Stimulated activated CD8-positive, alpha-beta memory T cell treated with anti-CD3 and anti-CD28 coated beads, Interleukin-4, amount 100 ng/mL, for 4 hours (primary cell): ENCODE measurements around the gene GRM8.

Experiments used
- DNase-seq, 2 donors: peaks; one replicate each; pipeline ENCODE4 v3.0.0-alpha.2; 2020; ENCODE audit warnings: low read depth in 2 of 2, low spot score in 1 of 2

GRM8 gene

DNA sequence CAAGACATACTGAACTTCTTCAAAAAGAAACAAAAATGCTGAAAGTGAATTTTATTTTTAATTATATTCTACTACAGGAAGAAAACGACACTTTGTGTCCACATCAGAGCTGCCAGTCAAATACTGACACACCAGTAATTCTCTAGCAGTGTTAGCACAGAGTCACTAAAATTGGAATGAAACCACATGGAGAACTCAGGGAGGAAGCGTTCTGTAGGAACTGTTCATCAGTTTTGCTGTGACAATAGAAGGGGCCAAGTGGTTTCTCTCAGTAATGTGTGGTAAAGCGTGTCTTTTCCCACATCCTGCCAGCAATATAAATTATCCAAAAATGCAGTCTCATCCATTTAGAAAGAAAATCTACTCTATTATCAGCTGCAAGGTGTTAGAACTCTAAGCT is 683.3 kb downstream of the GRM8 start:
- DNase-seq, result no peak

DNA sequence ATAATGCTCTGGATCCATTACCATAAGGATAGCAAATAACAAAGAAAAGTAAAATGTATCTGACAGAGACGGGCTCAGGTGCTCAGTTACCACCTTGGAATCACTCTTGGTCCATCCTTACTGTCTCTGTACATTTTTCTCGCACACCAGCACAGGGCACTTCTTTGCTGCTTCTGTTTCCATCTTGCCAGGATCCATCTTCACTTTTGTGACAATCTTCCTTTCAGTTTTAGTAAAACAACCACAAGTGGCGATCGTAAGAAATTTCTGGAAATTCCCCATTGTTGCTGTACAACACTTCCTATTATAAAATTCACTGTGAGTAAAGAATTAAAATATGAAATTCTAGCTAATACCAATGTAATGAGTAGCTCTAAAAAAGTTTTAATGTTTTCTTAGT is 695.5 kb downstream of the GRM8 start:
- DNase-seq, result no peak

DNA sequence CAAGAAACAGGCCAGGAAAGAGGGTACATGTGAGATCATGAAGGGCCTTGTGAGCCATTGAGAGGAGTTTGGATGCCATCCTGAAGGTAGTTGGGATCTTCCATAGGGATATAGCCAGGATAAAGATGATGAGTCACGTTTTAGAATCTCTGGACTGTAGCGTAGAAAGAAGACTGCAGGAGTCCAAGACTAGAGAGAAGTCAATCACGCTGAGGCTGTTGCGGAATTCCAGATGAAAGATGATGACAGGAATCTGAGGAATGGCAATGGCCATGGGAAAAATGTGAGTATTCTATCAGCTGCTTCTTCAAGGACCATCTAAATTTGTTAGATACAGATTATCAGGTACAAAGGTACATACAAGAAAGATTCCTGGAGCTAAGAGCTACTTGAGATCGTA is 711.3 kb downstream of the GRM8 start:
- no peak for DNase-seq

DNA sequence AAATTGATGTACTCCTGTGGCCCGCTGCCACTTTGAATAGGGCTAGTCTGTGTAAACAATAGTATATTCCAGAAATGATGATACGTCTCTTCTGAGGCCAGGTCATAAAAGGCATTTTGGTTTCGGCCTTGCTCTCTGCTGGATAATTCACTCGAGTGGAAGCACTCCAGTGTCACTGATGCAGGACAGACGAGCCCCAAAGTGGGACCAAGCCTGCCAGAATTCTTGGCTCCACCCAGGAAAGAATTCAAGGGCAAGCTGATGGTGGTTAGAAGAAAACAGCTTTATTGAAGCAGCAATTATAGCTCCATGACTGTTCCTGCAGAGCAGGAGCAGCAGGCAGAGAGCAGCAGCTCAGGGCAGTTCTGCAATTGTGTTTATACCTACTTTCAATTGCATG is 717.6 kb downstream of the GRM8 start:
- no peak for DNase-seq

DNA sequence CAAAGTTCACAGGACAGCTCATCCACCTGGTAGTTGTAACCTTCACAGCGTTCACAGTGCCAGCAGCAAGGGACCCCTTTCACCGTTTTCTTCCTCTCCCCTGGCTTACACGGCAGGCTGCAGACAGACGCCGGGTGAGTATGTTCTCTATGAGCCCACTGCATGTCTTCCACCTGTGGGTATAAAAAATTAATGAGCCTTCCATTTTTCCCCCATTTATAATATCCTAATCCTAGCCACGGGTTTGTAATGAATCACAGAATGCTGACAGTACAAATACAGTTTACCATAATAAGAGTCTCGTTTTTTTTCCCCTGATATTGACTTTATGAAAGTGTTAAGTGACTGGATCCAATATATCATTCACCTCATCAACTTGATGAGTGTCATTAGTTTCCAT is 719.0 kb downstream of the GRM8 start:
- no peak for DNase-seq

DNA sequence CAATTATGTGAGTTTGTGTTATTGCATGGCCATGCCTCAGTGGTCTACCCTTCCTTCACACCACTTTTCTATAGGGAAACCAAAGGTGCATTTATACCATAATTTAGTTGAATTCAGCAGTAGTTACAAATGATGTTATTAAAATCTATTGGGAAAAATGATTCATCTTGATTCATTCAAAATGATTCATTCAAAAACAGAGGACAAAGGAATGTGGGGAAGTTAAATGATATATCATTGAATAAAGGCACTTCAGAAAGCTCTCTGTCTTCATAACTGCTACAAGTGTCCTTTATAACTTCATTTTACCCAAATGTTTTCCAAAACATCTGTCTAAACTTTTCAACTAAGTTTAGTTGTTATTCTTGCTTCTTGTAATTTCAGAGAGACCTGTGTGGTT is 722.9 kb downstream of the GRM8 start:
- DNase-seq, result no peak

DNA sequence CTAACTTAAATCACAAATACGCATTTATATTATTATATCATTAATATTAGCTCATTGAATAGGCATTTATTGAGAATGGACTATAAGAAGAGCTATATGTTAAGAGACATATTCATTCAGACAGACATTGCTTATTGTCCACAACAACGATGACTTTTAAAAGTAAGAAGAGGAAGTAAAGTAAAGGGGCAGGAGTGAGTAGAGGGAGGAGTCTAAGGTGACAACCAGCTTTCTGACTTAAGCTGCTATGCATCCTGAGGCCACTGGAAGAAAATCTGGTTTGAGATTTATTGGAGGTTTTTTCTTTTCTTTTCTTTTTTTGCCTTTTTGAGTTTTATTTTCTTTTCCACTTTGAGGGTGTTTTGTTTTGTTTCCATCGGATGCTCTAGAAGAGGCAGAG is 723.5 kb downstream of the GRM8 start:
- no peak for DNase-seq

DNA sequence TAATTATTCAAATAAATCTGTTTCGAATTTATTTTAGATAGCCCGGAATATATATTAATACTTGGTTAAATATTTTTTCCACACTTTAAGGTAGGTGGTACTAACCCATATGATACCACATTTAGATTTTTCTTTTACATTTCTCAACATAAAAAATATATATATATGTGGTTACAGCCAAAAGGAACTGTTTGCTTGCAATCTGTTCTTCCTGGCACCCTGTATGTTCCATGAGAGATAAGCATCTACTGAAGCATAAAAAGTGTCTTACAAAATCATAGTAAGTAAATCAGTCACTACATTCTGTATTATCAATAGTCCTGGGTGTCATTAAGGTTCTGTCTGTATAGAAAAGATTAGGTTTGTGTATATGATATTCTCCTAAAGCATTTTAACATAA is 726.8 kb downstream of the GRM8 start:
- no peak for DNase-seq

DNA sequence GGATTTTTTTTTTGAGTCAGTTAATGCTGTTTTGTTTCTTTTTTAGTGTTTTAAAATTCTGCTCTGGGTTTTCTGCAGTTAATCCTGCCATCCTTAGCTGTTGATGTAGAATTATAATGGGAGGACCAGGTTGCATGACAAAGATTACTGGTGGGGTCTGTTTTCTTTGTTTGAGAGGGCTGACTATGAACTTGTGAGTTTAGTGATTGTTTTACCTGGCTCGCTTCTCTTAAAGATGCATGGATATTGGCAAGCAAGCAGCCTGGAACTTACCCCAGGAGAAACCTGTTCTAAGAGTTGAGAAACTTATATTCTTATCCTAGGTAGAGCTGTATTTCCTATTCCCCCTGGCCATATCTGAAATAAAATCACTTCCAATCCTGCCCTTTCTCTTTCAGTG is 727.8 kb downstream of the GRM8 start:
- DNase-seq, result no peak

DNA sequence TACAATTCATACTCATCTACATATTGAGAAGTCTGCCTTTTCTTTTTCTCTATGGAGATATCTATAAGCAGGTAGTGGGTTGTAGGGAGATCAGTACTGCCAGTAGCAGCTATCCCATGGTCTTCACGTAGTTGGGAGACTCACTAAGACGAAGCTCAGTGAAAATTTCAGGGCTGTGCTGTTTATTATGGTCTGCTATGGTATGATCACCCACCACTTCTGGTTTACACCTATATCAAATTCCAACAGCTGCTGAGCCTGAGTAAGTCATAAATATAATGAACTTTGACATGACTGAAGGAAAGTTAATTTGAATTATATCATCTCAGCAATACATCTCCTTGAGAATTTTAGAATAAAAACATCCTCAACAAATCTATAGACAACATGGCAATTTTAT is 741.7 kb downstream of the GRM8 start:
- DNase-seq, result no peak

DNA sequence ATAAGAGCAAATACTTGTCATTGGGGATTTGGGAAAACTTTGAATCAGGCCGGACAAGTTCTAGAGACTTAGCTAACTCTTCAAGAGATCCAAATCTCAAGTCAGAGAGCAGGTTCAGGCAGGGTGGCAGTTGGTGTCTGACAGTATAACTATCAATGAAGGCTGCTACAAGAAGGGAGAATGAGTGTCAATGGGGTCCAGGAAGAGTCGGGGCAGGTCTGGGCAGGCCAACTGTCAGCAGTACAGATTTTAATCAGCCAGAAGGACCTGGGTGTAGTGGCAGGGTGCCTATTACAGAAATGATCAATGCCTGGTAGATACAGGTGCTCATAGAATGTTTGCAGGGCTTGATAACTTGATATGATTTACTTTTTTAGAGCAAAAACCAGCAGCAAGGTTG is 751.1 kb downstream of the GRM8 start:
- no peak for DNase-seq

DNA sequence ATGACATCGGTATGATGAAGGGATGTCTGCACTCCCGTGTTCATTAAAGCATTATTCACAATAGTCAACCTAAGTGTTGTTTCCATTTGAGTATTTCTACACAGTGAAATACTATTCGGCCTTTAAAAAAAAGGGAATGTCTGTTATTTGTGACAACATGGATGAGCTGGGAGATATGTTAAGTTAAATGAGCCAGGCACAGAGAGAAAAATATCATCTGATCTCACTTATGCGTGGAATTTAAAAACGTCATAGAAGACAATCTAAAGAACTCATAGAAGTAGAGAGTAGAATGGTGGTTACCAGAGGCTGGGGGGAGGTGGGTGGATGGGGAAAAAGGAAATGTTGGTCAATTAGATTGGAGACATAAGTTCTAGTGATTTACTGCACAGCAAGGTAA is 753.3 kb downstream of the GRM8 start:
- no peak for DNase-seq

DNA sequence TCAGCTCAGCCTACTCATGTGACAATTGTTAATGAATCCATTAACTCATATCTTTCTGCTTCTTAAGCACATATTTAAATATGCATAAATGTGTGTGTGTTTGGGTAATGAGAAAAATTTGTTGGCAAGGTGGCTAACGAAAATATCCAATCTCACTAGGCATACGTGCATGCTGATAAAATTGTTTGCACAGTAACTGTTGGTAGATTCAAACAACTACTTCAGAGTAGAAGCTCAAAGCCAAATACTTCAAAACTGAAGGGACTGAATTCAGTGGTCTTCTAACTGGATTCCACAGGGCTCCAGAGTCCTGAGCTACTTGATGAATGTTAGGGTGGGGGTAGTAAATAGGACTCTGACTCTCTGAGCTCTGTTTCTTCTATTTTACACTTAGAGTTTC is 757.0 kb downstream of the GRM8 start:
- no peak for DNase-seq

DNA sequence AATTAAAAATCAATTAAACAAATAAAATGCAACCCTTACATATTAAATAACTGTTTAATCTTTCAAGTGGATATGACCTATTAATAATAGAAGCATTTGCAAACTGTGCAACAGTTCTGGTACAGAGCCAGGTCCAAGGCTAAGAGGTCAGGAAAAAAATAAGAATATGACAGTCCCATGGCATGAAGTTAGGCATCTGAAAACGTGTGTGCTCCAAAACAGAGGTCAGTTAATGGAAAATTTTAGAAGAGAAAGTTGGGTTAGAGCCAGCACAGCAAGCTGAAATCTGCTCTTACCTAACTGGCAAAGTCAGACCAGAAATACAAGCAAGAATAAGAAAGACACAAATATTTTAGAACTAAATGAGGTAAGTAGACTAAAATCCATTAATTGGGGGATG is 757.7 kb downstream of the GRM8 start:
- DNase-seq, result no peak

DNA sequence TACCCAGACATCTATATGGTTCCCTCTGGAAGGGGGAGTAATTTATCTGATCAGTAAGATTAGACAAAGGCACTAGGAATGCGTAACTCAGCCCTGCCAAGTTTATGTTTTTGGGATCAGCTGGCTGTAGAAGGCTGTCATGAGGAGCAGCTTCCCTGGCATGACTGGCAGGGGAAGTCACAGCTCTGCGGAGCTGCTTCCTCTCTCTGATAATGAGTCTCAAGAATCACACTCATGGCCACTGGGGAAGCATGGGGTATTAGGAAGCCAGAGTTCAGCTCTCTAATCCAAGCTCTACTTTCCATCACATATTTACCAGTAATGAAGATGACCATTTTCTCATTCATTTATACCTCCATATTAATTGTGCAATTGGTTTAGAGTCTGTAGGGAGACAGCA is 758.9 kb downstream of the GRM8 start:
- DNase-seq, result no peak

DNA sequence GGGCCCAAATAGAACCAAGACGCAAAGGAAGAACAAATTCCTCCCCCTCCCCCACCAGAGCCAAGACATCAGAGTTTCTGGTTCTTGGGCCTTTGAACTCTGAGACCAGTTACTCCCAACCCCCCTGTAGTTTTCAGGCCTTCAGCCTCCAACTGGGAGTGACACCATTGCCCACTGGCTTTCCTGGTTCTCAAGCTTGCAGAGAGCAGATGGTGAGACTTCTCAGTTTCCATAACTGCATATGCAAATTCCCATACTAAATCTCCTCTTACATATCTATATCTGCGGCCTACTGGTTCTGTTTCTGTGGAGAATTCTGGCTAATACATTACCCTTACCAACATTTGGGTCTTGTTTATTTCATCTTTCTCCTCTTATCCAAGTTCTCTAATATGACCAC is 762.9 kb downstream of the GRM8 start:
- no peak for DNase-seq

DNA sequence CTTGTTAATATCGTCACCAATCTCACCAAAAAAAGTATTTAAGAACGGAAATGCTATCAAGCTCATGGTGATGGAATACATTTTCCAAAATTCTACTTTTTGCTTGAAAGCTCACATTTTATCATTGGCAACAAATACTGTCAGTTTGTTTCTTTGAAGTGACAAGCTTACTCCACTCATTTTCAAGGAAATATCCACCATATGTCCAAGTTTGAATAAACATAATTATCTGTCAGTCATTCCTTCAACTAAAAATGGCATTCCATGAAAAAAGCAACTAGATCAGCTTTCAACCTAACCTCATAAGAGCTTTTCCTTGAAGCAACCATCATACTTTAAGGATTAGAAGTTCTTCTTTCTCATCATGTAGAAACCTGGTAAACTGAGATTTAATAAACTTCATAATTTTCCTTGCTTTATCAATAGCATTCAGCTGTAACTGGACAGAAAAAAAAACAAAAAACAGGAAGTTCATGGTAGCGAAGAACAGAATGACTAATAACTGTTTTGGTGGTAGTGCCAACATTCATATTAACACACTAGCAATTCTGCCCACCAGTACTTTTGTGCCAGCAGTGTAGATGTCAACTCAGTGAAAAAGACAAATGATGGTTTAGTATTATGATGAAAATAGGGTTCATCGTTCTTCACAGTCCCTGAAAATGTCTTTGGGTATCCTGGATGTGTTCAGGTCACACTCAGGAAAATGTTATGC is 764.9 kb downstream of the GRM8 start:
- DNase-seq, result no peak

DNA sequence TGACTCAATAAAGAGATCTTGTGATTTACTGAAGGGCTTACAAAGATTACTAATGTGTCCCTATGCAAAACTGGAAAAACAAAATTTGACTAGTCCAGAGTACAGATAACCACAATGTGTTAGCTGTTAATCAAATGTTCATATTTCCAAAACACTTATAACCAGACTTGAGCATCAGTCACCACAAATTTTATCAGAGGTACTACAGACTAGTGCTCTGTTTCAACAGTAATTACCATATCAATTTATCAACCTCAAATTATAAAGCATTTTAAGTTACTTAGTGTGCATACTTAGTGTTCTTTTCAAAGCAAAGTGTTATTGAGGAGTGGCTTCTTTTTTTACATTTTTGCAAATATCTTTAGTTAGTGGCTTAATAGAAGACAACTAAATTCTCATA is 765.9 kb downstream of the GRM8 start:
- DNase-seq, result no peak

DNA sequence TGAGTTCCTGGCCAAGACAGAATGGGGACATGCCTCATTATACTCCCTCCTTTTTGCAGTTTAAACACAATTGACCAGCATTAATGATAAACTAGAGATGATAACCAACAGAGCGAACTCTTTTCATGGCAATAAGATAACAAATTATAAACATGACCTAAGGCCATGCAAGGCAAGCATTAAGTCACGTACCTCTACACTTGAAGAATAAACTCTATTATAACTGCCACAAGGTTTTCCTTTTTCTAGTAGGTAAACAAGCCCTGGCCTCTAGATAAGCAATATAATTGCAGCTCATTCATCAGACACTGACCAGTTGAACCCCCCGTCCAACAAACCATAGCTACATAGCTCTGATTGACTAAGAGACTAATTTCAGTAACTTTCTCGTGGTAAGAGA is 767.0 kb downstream of the GRM8 start:
- DNase-seq, result no peak

DNA sequence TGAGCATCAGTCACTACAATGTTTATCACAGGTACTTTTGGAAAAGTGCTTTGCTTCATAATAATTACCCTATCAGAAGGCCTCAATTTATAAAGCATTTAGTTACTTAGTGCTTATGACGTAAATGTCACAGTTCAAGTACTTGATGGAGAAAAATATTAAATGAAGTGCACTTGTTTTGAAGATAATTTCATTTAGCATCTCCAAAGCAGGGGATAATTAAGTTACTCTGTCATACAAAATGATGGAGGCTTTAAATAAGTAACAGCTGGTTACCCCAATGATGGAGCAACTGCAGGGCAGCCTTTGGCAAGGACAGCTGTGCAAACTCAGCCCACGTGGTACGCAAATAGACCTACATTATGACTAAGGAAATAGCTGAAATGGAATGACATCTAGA is 768.8 kb downstream of the GRM8 start:
- DNase-seq, result no peak

DNA sequence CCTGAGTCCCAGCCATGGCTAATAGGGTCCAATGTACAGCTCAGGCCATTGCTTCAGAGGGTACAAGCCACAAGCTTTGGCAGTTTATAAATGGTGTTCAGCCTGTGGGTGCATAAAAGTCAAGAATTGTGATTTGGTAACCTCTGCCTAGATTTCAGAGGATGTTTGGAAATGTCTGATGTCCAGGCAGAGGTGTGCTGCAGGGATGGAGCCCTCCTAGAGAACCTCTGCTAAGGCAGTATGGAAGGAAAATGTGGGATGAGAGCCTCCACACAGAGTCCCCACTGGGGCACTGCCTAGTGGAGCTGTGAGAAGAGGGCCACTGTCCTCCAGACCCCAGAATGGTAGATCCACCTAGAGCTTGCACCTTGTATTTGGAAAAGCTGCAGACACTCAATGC is 779.9 kb downstream of the GRM8 start:
- no peak for DNase-seq

DNA sequence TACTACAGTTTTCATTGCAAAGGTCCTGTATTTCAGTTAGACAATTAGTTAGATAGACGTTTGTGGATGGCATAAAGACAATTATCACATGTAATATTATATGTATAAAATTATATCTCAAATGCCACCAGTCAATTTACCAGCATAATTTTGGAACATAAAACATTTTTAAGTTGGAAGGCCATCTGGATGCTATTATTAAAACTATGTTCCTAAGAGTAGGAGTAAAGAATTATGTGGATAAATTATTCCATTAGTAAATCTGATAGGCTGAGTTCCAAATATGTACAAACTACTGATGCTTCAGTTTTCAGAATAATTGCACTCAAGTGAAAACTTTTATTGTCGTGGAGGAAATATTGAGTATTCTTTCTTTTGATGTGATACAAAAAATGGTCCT is 790.3 kb downstream of the GRM8 start:
- no peak for DNase-seq

DNA sequence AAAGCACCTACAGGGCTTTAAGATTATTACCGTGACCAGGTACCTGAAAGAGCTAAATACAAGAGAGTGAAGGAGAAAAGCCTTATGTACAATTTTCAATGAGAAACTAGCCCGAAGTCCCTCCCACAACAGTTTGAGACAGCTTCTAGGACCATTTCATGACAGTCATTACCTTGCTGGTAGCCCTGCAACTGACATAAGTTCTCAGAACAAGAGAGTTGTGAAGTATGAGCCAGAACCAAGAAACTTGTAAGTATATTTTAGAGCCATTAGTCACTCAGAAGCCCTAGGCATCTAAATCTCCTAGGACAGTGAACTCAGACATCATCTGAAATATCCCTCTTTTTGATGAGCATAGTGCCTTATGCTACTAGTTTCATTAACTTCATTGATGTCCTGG is 792.1 kb downstream of the GRM8 start:
- no peak for DNase-seq

DNA sequence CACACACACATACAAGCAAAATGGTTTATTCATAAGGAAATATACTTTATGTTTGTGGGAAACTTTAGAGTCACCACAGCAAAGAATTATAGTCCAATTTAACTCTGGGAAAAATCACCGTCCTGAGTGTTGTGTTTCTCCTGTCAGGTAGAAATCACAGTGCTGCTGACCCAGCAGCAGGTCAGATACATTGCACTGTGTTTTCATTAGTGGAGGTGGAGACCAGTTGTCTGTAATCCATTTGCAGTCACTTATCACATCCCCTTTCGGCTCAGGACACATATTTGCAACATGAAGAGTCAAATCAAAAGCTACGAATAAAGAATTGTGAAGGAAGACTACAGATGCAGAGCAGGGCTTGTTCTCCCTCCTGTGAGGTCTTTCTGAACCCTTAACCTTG is 799.6 kb downstream of the GRM8 start:
- DNase-seq, result no peak
